GM18873 (cell line): ENCODE measurements around the gene URB1.
"Not testable (repeated sequence)": the region's sequence is repeated elsewhere in the genome, so short reads cannot be mapped to it uniquely, and the experiment has no call there.

Source experiments
- ATAC-seq: cut with Tn5 transposase; IDR thresholded peaks from one replicate; pipeline ENCODE4 v1.9.1; 2021; ENCODE audit warnings: mild to moderate bottlenecking, moderate library complexity, moderate number of reproducible peaks; ENCODE audit not compliant: unreplicated experiment, low FRiP score

The URB1 gene

GRCh38 chr21:32372755-32373154, 20.1 kb downstream of the URB1 start:
- ATAC-seq = no peak

- no peak for ATAC-seq
Measured at GRCh38 chr21:32371913-32372314, 20.9 kb downstream of the URB1 start.

- ATAC-seq = no peak
Measured at GRCh38 chr21:32370998-32371766, 21.6 kb downstream of the URB1 start.

GRCh38 chr21:32368961-32369360, 23.9 kb downstream of the URB1 start:
- not testable (repeated sequence) for ATAC-seq

- ATAC-seq = no peak
Measured at GRCh38 chr21:32368386-32368785, 24.4 kb downstream of the URB1 start.

GRCh38 chr21:32367158-32367557, 25.7 kb downstream of the URB1 start:
- ATAC-seq = no peak

GRCh38 chr21:32366191-32366590, 26.6 kb downstream of the URB1 start:
- no peak for ATAC-seq

GRCh38 chr21:32364796-32365195, 28.0 kb downstream of the URB1 start:
- no peak for ATAC-seq

- no peak for ATAC-seq
Measured at GRCh38 chr21:32364387-32364786, 28.4 kb downstream of the URB1 start.

GRCh38 chr21:32360401-32360975, 32.3 kb downstream of the URB1 start:
- no peak for ATAC-seq

- ATAC-seq = no peak
Measured at GRCh38 chr21:32359719-32360260, 33.0 kb downstream of the URB1 start.

GRCh38 chr21:32356874-32357395, 35.9 kb downstream of the URB1 start:
- ATAC-seq = no peak

GRCh38 chr21:32353002-32353711, 39.7 kb downstream of the URB1 start:
- no peak for ATAC-seq

- ATAC-seq = no peak
Measured at GRCh38 chr21:32352526-32352925, 40.3 kb downstream of the URB1 start.

- no peak for ATAC-seq
Measured at GRCh38 chr21:32351428-32351827, 41.4 kb downstream of the URB1 start.

- ATAC-seq = no peak
Measured at GRCh38 chr21:32350981-32351380, 41.8 kb downstream of the URB1 start.

GRCh38 chr21:32350211-32350980, 42.4 kb downstream of the URB1 start:
- no peak for ATAC-seq

GRCh38 chr21:32349333-32349944, 43.4 kb downstream of the URB1 start:
- no peak for ATAC-seq

GRCh38 chr21:32348604-32349332, 44.0 kb downstream of the URB1 start:
- no peak for ATAC-seq
